ENCODE results near the gene CAMTA1.

The CAMTA1 gene

DNA sequence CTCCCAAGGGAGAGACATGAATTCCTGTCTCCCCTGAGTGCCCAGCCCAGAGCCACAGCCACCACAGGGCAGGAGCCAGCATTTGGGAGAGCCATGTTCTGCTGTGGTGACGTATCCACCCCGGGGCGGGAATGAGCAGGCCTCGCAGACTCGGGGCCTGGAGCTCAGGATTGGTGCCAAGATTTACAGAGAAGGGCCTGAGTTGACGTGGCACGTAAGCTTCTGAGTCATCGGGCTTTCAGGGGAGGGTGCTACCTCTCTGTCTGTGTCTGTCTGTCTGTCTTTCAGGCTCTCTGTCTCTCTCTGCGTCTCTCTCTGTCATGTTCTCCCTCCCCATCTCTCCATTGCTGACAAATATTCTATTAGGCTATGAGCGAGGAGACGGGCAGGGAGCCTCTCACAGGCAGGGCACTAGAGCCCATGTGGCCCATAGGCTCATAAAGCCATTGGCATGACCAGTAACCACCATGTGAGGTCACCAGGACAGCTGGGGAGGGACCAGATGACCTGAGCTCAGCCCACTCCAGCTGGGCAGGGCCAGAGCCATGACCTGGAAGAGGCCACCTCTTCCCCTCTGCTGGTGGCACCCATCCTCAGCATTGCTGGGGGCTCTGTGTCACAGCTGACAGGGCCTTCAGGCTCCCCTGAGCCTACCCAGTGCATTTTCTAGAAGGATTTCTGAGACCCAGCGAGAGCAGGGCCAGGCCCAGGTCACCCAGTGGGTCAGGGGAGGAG lies 685.8 kb downstream of the CAMTA1 start:
- H3K4me3 ChIP-seq (ENCODE audit: low read length): no peak overlapping the region
- TF ChIP-seq CTCF (conservative IDR thresholded peaks at IDR 0.05; ENCODE audit: low read depth, low read length): no peak
- DNase-seq (ENCODE audit: low read depth): peak; percentile 97

DNA sequence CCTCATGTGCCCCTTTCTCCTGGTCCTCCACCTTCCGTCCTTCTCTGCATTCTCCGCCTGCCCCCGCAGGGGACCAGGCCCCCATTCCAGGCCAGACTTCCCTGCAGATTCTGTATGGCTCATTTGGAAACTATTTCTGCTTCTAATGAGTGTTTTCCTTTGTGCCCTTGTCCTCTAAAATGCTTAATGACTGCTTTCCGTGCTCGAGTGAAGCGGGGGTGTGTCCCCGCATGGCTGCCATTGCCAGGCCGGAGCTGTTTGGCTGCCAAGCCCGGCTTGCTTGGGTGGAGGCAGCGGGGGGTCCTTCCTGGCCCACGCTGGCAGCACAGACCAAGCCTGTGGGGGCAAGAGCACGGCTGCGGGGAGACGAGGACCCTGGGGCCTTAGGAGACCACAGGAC lies 686.6 kb downstream of the CAMTA1 start:
- TF ChIP-seq CTCF (conservative IDR thresholded peaks at IDR 0.05; ENCODE audit: low read depth, low read length): no peak
- H3K4me3 ChIP-seq (ENCODE audit: low read length): no peak overlapping the region
- peak; percentile 68 for DNase-seq (ENCODE audit: low read depth)

GRCh38 chr1:7473223-7474142 lies 688.2 kb downstream of the CAMTA1 start:
- no peak for DNase-seq (ENCODE audit: low read depth)
- no peak for TF ChIP-seq CTCF (conservative IDR thresholded peaks at IDR 0.05; ENCODE audit: low read depth, low read length)
- H3K4me3 ChIP-seq (ENCODE audit: low read length): no peak overlapping the region

- DNase-seq (ENCODE audit: low read depth): no peak
- TF ChIP-seq CTCF (conservative IDR thresholded peaks at IDR 0.05; ENCODE audit: low read depth, low read length): no peak
- H3K4me3 ChIP-seq (ENCODE audit: low read length): no peak overlapping the region
These were observed 688.9 kb downstream of the CAMTA1 start for GRCh38 chr1:7474143-7474490.

DNA sequence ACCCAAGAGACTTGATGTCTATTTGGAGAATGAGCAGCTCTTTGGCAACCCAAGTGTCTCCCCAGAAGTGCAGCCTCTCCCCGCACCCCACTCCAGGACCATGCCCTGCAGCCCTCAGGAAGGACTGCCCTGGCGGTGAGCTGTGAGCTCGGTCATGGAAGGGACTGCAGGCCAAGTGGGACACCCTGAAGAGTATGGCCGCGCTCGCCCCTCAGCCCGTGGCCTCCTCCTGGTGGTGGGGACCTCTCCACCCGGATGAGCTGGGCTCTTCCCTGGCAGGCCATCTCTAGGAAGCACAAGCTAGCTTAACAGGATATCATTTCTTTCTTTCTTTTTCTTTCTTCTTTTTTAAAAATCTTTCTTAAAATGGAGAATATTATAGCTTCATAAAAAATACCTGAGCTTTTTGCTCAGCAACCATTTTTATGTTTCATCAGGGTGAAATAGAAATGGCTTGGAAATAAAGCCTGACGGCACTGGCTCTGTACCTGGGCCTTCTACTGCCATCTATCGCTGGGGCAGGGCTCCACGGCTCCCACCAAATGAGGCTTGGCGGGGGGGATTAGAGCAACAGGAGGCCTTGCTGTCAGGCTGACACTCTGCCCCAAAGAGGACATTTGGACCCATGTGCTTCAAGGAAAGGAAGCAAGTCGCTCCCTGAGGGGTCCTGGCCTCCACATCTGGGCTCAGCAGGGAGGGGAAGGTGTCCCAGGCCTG lies 689.7 kb downstream of the CAMTA1 start:
- no peak for DNase-seq (ENCODE audit: low read depth)
- peak; percentile 31 for TF ChIP-seq CTCF (conservative IDR thresholded peaks at IDR 0.05; ENCODE audit: low read depth, low read length)

GRCh38 chr1:7475691-7476090 lies 690.4 kb downstream of the CAMTA1 start:
- DNase-seq (ENCODE audit: low read depth): no peak
- H3K4me3 ChIP-seq (ENCODE audit: low read length): no peak overlapping the region
- TF ChIP-seq CTCF (conservative IDR thresholded peaks at IDR 0.05; ENCODE audit: low read depth, low read length): no peak

More for the DNA sequence above, 689.7 kb downstream of the CAMTA1 start:
- no peak overlapping the region for H3K4me3 ChIP-seq (ENCODE audit: low read length)

All from retinal pigment epithelial cell (primary cell).